HG03354 (cell line): ENCODE results near the gene BRD3.

Source experiments
- ATAC-seq: cut with Tn5 transposase; IDR thresholded peaks from one replicate; pipeline ENCODE4 v1.9.1; 2021; ENCODE audit warnings: mild to moderate bottlenecking; ENCODE audit not compliant: unreplicated experiment, poor library complexity, severe bottlenecking

The BRD3 gene

DNA sequence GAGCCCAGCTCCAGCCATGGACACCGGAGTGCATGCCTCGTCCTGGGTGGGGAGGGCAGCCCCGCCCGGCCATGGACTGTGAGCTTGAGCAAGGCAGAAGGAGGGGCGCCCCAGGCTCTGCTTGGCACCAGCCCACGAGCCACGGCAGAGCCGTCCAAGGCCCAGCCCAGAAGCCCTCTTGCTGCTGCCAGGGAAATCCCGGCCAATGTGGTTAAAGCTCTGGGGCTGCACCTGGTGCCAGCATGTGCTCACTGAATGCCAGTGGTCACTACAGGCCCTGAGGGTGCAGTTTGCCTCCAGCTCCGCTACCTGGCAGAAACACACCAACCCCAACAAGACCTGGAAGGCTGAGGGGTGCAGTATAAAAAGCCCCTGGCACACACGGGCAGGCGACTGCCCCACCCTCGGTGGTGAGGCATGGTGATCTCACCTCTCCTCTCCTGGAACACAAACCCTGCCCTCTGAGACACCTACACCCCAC lies 11.8 kb downstream of the BRD3 start:
- ATAC-seq = no peak

- no peak for ATAC-seq
Observed at GRCh38 chr9:134054891-134055811, 12.7 kb downstream of the BRD3 start.

- no peak for ATAC-seq
Observed at GRCh38 chr9:134053941-134054761, 13.7 kb downstream of the BRD3 start.

- ATAC-seq = no peak
Observed at GRCh38 chr9:134053401-134053871, 14.4 kb downstream of the BRD3 start.

GRCh38 chr9:134052941-134053340 lies 14.9 kb downstream of the BRD3 start:
- ATAC-seq = no peak

DNA sequence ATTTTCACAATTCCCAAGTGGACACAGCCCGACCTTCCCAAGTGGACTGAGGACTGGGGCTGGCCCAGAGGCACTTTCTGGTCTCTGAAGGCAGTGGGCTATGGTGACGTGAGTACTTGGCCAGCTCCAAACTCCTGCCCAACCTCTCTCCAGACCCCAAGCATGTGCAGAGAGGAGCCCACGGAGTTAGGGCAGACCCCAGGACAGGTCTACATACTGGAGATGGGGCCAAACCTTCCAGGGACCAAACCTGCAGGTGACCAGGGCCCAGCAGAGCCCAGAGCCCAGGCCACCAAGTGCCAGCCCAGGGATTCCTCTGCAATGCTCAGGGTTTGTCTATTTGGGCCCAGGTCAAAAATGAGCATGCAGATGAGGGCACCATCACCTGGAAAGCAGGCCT lies 15.3 kb downstream of the BRD3 start:
- no peak for ATAC-seq

GRCh38 chr9:134051319-134051718 lies 16.5 kb downstream of the BRD3 start:
- no peak for ATAC-seq

- no peak for ATAC-seq
Observed at GRCh38 chr9:134050726-134051125, 17.1 kb downstream of the BRD3 start.

- no peak for ATAC-seq
Observed at GRCh38 chr9:134049772-134050588, 17.8 kb downstream of the BRD3 start.

DNA sequence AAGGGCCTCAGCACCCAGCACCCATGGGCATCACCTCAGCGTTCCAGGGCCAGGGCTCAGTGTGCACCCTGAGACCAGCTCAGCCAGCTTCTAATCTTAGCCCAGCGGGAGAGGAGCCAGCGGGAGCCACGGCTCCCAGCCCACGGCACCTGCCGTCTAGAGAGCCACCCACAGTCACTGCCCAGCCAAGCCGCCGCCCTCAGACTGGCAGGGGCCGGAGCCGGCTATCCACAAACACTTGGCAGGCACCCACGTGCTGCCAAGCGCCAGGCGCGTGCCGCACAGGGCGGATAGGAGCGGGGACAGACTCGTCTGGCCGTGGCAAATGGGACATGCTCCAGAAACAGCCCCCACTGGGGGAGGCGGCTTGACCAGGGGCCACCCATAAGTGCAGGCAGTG lies 18.6 kb downstream of the BRD3 start:
- no peak for ATAC-seq

GRCh38 chr9:134048582-134048968 lies 19.3 kb downstream of the BRD3 start:
- no peak for ATAC-seq

DNA sequence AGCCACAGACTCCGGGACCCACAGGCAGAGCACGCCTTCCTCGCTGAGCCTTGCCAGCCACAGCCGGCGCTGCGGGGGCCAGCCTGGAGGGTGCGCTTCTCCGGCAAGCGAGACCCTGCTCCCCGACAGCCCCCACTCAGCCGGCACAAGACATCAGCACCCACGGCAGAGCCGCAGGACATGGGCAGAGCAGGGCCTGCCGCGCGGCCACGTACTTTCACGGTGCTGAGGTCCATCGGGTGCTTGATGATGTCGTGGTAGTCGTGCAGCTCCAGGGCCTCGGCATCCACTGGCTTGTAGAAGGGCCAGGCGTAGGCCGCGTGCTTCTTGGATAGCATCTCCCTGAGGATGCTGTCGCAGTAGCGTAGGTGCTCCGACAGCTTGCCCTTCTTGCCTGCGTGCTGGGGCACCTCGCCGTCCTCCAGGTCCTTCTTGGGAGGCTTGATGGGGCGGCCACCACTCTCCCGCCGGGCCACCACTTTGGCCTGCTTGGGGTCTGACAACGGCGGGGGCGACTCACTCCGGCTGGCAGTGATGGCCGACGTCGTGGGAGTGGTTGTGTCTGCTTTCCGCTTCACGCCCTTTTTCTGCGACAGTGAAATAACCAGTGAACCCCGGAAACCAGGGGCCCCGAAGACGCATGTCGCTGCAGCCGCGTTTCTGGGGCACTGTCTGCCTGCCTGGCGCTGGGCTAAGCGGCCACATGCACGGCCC lies 19.8 kb downstream of the BRD3 start:
- ATAC-seq = no peak

DNA sequence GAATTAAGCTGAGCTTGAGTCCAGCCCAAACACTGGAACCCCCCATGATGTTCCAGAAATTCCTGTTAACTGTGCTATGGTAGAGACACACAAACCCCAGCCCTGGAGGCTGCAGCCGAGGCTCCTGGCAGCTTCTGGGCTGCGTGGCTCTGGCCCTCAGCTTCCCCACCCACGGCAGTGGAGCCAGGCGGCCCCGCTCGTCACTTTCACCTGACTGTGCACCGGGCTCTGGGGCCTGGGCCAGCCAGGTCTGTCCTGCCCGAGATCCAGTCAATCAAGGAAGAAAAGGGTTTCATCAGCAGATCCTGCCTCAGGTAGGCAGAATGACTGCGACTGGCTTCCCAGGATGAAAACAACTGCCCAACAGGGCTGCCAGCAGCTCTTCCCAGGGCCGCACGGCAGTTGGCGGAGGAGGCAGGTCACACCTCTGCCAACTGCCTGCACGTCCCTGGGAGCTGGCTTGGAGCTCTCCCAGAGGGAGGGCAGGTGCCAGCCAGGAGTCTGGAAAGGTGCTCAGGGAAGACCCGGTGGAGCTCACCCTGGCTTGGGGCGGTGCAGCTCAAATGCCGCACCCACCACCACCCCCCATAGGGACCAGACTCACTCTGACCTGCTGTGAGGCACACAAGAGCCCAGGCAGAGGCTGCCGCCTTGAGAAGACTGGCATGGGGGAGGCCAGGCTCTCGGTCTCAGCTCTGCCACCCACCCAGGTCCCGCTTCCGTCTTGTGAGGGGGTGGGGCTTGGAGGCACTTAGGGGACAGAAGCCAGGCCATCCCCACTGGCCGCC lies 20.7 kb downstream of the BRD3 start:
- ATAC-seq = no peak

DNA sequence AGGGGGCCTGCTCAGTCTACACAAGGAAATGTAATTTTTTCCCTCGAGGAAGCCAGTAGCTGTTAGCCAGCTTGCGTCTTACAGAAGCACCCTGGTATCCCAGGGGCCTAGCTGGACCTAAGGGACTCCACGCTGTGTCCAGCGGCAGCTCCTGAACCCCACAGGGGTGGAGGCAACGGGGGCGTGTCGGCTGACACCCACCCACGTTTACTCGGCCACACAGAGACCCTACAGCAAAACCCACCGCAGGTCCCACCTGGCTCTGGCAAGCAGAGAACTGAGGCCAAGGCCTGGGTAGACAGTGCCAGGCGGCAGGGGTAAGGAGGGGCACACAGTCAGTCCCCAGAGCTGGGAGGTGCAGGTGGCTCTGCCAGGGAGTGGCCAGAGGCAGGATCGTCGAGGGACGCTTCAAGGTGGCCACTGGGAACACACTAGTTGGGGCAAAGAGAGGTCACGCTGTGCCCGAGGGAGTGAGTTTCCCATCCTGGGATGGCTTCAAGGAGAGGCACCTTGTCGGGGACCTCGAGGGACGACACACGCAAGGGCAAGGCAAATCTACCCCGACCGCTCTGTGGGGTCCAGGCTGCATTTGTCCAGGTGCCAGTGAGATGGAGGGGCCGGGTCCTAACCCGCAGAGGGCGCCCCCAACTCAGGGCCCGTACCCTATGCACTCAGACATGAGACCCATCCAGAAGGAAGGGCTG lies 21.8 kb downstream of the BRD3 start:
- ATAC-seq = no peak

DNA sequence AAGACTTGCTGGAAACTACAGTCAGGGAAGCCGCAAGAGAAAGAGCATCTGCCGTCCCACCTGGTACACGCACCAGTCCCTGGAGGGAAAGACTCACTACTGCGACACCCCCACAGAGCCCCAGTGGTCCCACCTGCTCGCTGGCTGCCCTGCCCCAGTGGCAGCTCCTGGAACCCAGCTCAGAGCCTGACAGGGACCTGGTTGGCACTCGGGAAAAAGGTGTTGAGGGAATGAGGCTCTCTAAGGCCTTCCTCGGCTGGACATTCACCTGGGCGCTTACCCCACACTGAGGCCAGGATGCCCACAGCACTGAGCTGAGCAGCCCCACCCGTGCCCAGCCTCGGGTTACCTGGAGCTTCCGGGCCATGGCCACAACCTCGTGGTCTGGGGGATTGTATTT lies 22.9 kb downstream of the BRD3 start:
- no peak for ATAC-seq

DNA sequence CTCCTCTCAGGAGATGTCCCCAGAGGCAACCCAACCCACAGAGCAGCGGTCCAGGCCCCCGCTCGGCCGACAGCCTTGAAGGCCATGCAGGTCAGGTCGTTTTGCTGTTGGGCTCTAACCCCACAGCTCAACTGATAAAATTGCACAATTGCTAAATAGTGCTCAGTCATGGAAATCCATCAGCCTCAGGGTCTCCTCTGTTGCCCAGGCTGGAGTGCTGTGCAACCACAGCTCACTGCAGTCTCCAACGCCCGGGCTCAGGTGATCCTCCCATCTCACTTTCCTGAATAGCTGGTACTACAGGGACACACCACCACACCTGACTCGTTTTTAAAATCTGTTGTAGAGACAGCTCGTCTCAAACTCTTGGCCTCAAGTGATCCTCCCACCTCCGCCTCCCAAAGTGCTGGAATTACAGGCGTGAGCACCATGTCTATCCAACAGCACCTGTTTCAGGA lies 24.3 kb downstream of the BRD3 start:
- no peak for ATAC-seq

DNA sequence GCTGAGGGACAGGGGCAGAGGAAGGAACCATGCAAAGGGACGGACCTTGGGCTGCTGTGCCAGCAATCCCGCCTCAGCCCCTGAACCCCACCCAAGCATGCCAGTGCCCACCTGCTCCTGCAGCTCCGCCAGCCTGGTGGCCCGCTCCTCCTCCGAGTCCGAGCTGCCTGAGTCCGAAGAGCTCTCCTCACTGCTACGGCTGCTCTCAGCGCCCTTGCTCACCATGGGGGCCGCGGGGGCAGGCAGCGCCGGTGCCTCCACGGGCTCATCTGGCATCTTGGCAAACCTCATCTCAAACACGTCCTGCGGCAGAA lies 26.2 kb downstream of the BRD3 start:
- no peak for ATAC-seq
